GM18498 (cell line): ENCODE results near the gene GAREM1.

Experiments
- ATAC-seq: cut with Tn5 transposase; IDR thresholded peaks from one replicate; pipeline ENCODE4 v1.9.1; 2021; ENCODE audit warnings: mild to moderate bottlenecking, moderate library complexity; ENCODE audit not compliant: unreplicated experiment

GAREM1 gene

GRCh38 chr18:32427084-32427900 lies 43.4 kb downstream of the GAREM1 start:
- no peak for ATAC-seq

DNA sequence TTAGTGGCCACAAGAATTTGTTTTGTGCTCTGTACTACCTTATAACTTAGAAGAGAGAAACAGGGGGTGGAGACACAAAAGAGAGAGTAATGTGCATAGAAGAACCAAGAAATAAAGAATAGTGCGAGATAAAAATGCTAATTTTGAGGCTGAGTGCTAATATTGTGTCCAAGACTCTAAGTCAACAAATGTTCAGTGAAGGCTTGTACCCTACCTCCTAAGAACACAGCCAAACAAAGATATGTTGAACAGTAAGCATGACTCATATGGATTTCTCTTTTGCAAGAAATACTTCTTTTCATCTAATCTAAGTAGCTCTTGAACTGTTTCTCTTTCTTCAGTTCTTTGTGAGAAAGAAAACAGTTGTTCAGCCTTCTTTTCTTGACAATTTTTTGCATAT lies 45.2 kb downstream of the GAREM1 start:
- ATAC-seq: no peak

DNA sequence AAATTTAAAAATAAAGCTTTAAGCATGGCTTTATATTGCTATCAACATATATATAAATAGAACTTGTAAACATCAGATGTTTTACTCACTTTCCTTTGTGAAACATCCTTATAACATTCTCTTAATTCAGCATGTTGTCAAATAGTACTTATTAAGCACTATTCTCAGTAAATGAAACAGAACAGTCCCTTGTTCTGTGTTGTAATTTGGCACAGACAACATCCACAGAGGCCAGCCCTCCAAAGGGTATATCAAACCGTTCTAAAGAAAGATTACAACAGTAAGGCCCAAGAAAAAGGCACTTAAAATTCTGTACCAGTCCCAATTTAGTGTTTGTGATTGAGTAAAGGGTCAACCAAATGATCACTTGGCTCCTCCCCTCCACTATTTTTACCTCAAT lies 46.0 kb downstream of the GAREM1 start:
- no peak for ATAC-seq

- no peak for ATAC-seq
Observed at GRCh38 chr18:32422978-32423740, 47.5 kb downstream of the GAREM1 start.

DNA sequence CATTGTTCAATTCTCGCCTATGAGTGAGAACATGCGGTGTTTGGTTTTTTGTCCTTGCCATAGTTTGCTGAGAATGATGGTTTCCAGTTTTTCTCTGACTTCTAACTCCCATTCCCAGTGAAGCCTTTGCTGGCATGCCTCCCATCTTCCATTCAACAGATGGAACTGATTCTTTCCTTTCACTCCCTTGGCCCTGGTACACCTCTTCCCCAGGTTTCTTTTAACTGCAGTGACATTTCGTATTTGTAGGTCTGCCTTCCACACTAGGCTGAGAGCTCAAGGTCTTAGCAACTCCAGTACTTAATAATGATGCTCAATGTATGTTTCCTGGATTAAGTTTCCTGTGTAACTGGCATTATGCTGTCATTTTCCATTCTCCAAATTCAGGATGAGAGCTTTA lies 48.5 kb downstream of the GAREM1 start:
- no peak for ATAC-seq

DNA sequence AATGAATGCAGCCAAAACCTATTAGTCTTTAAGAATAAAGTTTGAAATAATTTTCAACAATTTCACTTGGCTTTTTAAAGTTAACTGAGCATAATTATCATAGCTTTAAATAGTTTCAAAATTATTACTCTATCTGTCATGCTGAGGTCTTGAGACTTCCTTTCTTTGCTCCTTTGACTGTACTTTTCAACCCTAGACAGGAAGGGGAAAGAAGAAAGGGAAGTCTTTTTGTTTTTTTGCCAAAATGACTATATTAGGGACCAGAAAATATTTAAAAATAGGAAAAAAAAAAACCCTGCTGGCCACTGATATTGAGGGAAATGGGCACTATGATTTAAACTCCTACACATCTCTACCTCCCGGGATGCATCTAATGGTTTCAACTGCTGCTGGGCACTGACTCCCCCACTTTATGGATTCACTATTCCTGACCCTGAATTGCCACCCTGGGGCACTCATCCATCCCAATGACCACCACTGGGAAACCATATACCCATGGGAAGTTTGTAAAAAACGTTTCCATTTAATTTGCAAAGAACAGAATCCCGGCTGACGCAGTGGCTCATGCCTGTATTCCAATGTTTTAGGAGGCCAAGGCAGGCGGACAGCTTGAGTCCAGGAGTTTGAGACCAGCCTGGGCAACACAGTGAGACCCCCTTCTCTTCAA lies 50.5 kb downstream of the GAREM1 start:
- ATAC-seq: no peak

GRCh38 chr18:32418148-32418547 lies 52.5 kb downstream of the GAREM1 start:
- ATAC-seq: no peak

- ATAC-seq: no peak
Observed at GRCh38 chr18:32405588-32405987, 65.1 kb downstream of the GAREM1 start.

DNA sequence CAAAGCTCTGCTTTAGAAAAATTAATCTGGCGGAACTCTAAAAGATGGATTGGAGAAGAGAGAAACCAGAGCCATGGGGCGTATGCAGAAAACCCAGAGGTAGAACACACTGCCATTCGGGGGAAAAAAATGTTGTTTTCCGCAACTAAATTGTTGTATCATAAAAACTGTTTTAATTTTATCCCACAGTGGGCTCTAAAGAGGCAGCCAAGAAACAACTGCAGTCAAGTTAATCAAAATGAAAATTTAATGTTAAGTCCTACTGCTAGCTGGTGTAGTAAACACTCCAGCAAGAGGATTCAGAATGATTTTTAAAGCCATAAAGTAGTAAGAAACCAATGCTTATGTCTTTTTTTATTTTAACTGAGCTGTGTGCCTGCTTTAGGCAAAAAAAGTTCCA lies 69.1 kb downstream of the GAREM1 start:
- no peak for ATAC-seq

DNA sequence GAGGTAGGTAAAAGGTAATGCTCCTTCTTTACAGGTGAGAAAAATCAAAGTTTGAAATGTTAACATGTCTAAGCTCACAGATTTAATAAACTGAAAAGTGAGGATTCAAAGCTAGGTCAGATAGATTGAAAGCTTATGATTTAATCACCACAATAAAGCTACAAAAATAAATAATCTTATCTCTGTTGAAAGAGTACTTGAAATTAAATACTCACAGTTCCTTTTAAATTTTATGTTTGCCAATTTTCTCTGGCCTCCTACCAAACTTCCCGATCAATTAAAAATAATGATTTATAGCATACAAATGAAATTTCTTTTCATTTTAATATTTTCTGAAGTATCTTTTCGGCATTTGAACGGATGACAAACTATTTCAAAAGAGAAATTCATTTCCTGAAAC lies 77.3 kb downstream of the GAREM1 start:
- no peak for ATAC-seq

DNA sequence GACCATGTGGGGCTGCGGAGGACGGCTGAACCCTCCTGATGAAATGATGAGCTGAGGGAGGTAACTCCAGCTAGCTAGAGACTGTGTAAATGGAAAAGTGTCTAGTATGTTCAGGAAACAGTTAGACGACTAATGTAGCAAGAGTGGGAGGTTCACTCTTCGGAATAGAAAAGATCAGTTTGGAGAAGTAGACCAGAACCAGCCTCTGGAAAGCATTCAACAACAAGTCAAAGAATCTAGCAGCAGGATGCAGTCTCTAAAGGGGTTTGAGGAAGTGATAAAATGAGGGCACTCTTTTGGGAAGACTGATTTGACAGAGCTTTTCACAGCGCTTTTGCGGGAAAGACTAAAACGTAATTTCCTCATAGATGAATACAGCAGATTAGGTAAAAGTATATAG lies 79.6 kb downstream of the GAREM1 start:
- no peak for ATAC-seq

DNA sequence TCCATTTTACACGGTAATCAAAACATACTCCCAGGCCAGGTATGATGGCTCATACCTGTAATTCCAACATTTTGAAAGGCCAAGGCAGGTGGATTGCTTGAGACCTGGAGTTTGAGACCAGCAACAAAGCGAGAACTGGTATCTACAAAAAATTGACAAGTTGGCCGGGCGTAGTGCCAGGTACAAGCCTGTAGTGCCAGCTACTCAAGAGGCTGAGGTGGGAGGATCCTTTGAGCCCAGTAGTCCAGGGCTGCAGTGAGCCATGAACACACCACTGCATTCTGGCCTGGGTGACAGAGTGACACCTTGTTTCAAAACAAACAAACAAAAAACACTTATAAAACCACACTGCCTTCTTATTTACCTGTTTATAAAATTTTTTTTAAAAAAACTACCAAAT lies 80.8 kb downstream of the GAREM1 start:
- no peak for ATAC-seq

GRCh38 chr18:32389191-32389590 lies 81.5 kb downstream of the GAREM1 start:
- ATAC-seq: no peak

DNA sequence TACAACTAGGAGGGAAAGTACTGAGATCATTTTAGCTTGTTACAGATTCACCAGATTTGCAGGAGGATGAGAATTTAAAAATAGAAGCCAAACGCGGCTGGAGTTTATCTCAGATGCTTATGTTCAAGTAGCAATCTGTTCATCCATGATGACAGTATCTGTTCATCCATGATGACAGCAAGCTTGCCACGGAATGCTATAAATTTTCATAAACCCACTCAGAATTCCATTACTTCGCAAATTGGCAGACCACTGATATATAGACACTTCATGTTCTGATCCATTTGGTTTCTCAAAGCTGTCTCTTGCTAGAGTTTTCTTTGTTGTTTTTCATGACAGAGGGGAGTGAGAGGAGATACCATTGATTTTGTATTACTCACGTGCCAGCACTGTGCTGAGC lies 84.2 kb downstream of the GAREM1 start:
- ATAC-seq: no peak

- ATAC-seq: no peak
Observed at GRCh38 chr18:32383050-32383819, 87.4 kb downstream of the GAREM1 start.

DNA sequence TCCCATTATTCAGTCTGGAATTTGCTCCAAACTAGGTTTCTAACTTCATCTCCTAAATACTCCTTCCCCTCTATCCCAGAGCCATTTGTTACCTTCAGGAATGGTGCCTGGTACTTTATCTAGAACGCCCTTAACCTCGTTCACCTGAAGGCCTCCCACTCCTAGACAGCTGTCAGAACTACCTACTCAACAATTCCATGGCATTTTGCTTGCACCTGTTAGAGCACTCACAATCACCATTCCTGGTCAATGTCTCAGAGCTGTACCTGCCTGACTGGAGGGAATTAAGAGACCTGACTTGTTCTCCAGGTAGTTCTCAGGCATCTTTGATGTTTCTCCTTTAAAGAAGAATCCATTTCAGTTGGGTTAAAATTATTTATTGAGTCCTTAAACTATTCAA lies 88.9 kb downstream of the GAREM1 start:
- ATAC-seq: no peak

GRCh38 chr18:32380559-32380958 lies 90.1 kb downstream of the GAREM1 start:
- ATAC-seq: no peak

- ATAC-seq: no peak
Observed at GRCh38 chr18:32379891-32380290, 90.8 kb downstream of the GAREM1 start.

DNA sequence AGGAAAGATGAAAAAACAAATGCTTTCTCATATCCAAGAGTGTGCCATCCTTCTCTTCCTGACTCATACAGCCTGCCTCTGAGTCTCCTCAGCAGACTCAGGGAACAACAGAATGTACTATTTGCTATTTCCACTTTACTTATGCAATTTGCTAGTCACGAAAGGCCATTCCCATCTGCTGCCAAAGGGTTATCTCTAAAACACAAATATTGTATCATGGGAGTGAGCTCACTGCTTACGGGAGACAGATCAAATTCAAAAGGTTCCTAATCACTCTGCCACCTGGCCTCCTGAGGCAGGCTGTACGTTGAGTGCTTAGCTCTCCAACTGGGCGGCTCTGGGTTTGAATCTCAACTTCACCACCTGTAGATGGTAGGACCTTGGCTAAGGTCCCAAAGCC lies 92.0 kb downstream of the GAREM1 start:
- ATAC-seq: no peak

GRCh38 chr18:32373995-32374394 lies 96.7 kb downstream of the GAREM1 start:
- no peak for ATAC-seq

DNA sequence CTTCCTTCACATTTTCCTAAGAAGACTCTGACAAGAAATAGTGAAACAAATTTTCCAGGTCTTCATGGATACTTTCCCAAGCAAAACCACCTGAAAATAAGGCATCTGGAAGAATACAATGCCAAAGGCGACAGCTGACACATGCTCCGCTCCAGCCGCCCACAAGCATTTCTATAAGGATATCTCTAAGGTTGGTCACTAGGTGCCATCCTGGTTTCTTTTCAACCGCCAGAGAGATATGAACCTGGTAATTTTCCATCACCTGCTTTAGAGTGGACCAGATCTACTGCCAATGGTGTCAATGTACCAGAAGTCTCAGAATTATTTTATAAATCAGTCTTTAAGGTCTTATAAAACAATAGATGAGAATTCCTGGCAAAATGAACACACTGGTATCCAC lies 97.2 kb downstream of the GAREM1 start:
- ATAC-seq: no peak
